MM.1S (cell line): ENCODE results near the gene NUTF2.
"Not testable (repeated sequence)": the region's sequence is repeated elsewhere in the genome, so short reads cannot be mapped to it uniquely, and the experiment has no call there.

ENCODE experiments used
- CTCF ChIP-seq: fragments of 300-600 bp; sonication (generic); IDR thresholded peaks from 2 replicates; pipeline ENCODE4 v1.5.1; 2016; ENCODE audit warnings: antibody characterized with exemption, low read length, mixed read lengths
- EZH2 ChIP-seq: fragments of 300-600 bp; sonication (generic); optimal IDR thresholded peaks from 2 replicates; pipeline ENCODE3; 2017; ENCODE audit warnings: low read depth, mild to moderate bottlenecking, antibody characterized with exemption, low read length, mixed read lengths

GRCh38 chr16:67864044-67864443, 17.3 kb downstream of the NUTF2 start:
- not testable (repeated sequence) for TF ChIP-seq CTCF, EZH2
